HCT116 (cell line): ENCODE data around the gene ASF1A. TPM values are rescaled to one million over a fixed set of nuclear protein-coding genes. Genes with fewer than 3 reads are reported as not detected.

Experiments used
- ATAC-seq: fragments of 200-7000 bp; cut with Tn5 transposase; 2 replicates; pipeline ENCODE4 v1.9.1; 2020; ENCODE audit warnings: mild to moderate bottlenecking, moderate library complexity
- BruUV-seq: library from RNA; stranded (reverse); fragments of 400-500 nt; replicated peaks from 2 replicates; lab custom pipeline; 2021; lab: Mats Ljungman, UMichigan
- CTCF ChIA-PET: fragments of 300-600 bp; sonication (Branson Sonifier 250); formaldehyde crosslinking; loops from one replicate; lab custom pipeline; 2021; ENCODE audit warnings: antibody characterized with exemption; lab: Charles Lee
- POLR2A ChIA-PET: fragments of 300-600, 350-600 bp; sonication (Branson Sonifier 250); formaldehyde crosslinking; loops from one replicate; lab custom pipeline; 2021; ENCODE audit warnings: antibody characterized with exemption; lab: Charles Lee
- RAD21 ChIA-PET, 2 experiments: fragments of 300-600 bp; sonication (Branson Sonifier 250); formaldehyde crosslinking; loops; one replicate each; lab custom pipeline; 2023; ENCODE audit warnings: low total read pairs in 2 of 2; ENCODE audit not compliant: uncharacterized antibody in 2 of 2, unreplicated experiment in 2 of 2, low non-redundant PET in 1 of 2; lab: Charles Lee
- DNase-seq: peaks from one replicate; pipeline ENCODE4 v3.0.0-alpha.2; 2010; ENCODE audit warnings: low read depth, low spot score
- H2AFZ ChIP-seq: fragments of 200-600 bp; shearing (Covaris generic), sonication (generic); 2 replicates; pipeline ENCODE4 v1.6.1; 2017; ENCODE audit warnings: low read depth, mixed run types, mixed read lengths, antibody characterized with exemption, low read length; ENCODE audit not compliant: poor library complexity, severe bottlenecking
- H3K27ac ChIP-seq: 2 replicates; pipeline ENCODE4 v1.5.1; 2012; ENCODE audit warnings: low read depth, low read length
- H3K27me3 ChIP-seq: fragments of 200-600 bp; sonication (generic); 2 replicates; pipeline ENCODE4 v1.6.1; 2016; ENCODE audit warnings: mixed run types, low read length, mixed read lengths; ENCODE audit not compliant: insufficient read depth
- H3K36me3 ChIP-seq, 2 experiments: fragments of 200-500 bp in 1 of 2; fragments of 200-600 bp in 1 of 2; sonication (Bioruptor generic) in 1 of 2; sonication (generic) in 1 of 2; 2 replicates each; pipeline versions ENCODE4 v1.5.1 to v1.6.1; 2014 to 2016; ENCODE audit warnings: low read length in 2 of 2, inconsistent platforms in 1 of 2, mixed read lengths in 1 of 2, mixed run types in 1 of 2; ENCODE audit not compliant: insufficient read depth in 2 of 2, control insufficient read depth in 1 of 2
- H3K4me1 ChIP-seq, 2 experiments: fragments of 200-600 bp in 1 of 2; sonication (generic) in 1 of 2; 2 replicates each; pipeline versions ENCODE4 v1.5.1 to v1.6.1; 2012 to 2017; ENCODE audit warnings: low read length in 2 of 2, inconsistent platforms in 1 of 2, mild to moderate bottlenecking in 1 of 2, mixed read lengths in 1 of 2, mixed run types in 1 of 2, moderate library complexity in 1 of 2; ENCODE audit not compliant: insufficient read depth in 2 of 2, control insufficient read depth in 1 of 2
- H3K4me2 ChIP-seq: fragments of 200-600 bp; sonication (generic); 2 replicates; pipeline ENCODE4 v1.6.1; 2017; ENCODE audit warnings: mixed run types, low read length, mixed read lengths
- H3K4me3 ChIP-seq, 2 experiments: fragments of 200-600 bp in 1 of 2; sonication (generic) in 1 of 2; replicated peaks in 1 of 2; 2 replicates each; pipeline ENCODE4 v1.5.1; 2011 to 2016; ENCODE audit warnings: low read length in 2 of 2, control low read depth in 1 of 2, low read depth in 1 of 2, mild to moderate bottlenecking in 1 of 2, mixed read lengths in 1 of 2, mixed run types in 1 of 2
- H3K79me2 ChIP-seq: fragments of 200-600 bp; sonication (generic); 2 replicates; pipeline ENCODE4 v1.6.1; 2017; ENCODE audit warnings: mild to moderate bottlenecking, mixed run types, low read length, moderate library complexity, mixed read lengths; ENCODE audit not compliant: insufficient read depth
- H3K9ac ChIP-seq: fragments of 200-600 bp; sonication (generic); 2 replicates; pipeline ENCODE4 v1.6.1; 2016; ENCODE audit warnings: low read length, mixed read lengths
- H3K9me2 ChIP-seq: fragments of 200-600 bp; sonication (generic), shearing (Covaris generic); 2 replicates; pipeline ENCODE4 v1.6.1; 2017; ENCODE audit warnings: mixed run types, mild to moderate bottlenecking, moderate library complexity; ENCODE audit not compliant: insufficient read depth
- H3K9me3 ChIP-seq, 2 experiments: fragments of 200-500 bp in 1 of 2; fragments of 200-600 bp in 1 of 2; sonication (Bioruptor generic) in 1 of 2; sonication (generic) in 1 of 2; 2 replicates each; pipeline ENCODE4 v1.6.1; 2014 to 2017; ENCODE audit warnings: low read length in 2 of 2, mixed read lengths in 2 of 2, inconsistent platforms in 1 of 2, low read depth in 1 of 2, mild to moderate bottlenecking in 1 of 2, mixed run types in 1 of 2, moderate library complexity in 1 of 2; ENCODE audit not compliant: control insufficient read depth in 1 of 2, insufficient read depth in 1 of 2
- H4K20me1 ChIP-seq: fragments of 200-600 bp; sonication (generic), shearing (Covaris generic); 2 replicates; pipeline ENCODE4 v1.6.1; 2017; ENCODE audit warnings: mixed run types, mild to moderate bottlenecking, moderate library complexity; ENCODE audit not compliant: insufficient read depth
- ATF3 ChIP-seq: IDR thresholded peaks from 2 replicates; pipeline ENCODE4 v1.6.1; 2012
- CTCF ChIP-seq, 3 experiments: fragments of 200-600 bp in 1 of 3; sonication (generic) in 1 of 3; IDR thresholded peaks in 2 of 3; conservative IDR thresholded peaks in 1 of 3; 2 replicates each; pipeline ENCODE4 v1.5.1; 2012 to 2017; ENCODE audit warnings: low read depth in 2 of 3, low read length in 2 of 3, antibody characterized with exemption in 1 of 3, borderline replicate concordance in 1 of 3, control low read depth in 1 of 3, mild to moderate bottlenecking in 1 of 3, mixed read lengths in 1 of 3, mixed run types in 1 of 3, moderate library complexity in 1 of 3; ENCODE audit not compliant: insufficient read depth in 1 of 3
- MAX ChIP-seq: IDR thresholded peaks from 2 replicates; pipeline ENCODE4 v1.6.1; 2012
- RAD21 ChIP-seq: IDR thresholded peaks from 2 replicates; pipeline ENCODE4 v1.6.1; 2012; ENCODE audit warnings: low read depth, mild to moderate bottlenecking
- SIN3A ChIP-seq: IDR thresholded peaks from 2 replicates; pipeline ENCODE4 v1.6.1; 2012; ENCODE audit warnings: low read depth
- ZFX ChIP-seq: fragments of 450-650 bp; IDR thresholded peaks from 2 replicates; pipeline ENCODE4 v1.6.1; 2017
- intact Hi-C: fragments of 100-400 bp; cut with micrococcal nuclease; formaldehyde crosslinking; loops from 2 replicates; pipeline ENCODE4 v1.10.0; 2022
- total RNA-seq: library from RNA; stranded (reverse); gene quantifications from one replicate; pipeline ENCODE4 v1.2.1, GENCODE V29; 2021; ENCODE audit not compliant: unreplicated experiment

ASF1A gene
- total RNA-seq, 1 experiment from 2014 or later, result 23.3 TPM

- Histone ChIP-seq H3K9ac (no peak overlapping the region), H2AFZ (no peak overlapping the region), H3K27ac (no peak overlapping the region), H4K20me1 (no peaks in the 10 kb centered on the region), H3K4me2 (no peak overlapping the region), H3K36me3 (no peaks in the 10 kb centered on the region), H3K4me1 (no peaks in the 10 kb centered on the region), H3K79me2 (peaks cover 9% of the 10 kb centered on the region; the same call in 1 of the 2 replicates), H3K4me3 (no peak overlapping the region), H3K27me3 (no peaks in the 10 kb centered on the region), H3K9me2 (no peaks in the 10 kb centered on the region), H3K9me3 (no peaks in the 10 kb centered on the region)
- ChIA-PET RAD21 (no interaction called here), POLR2A (no interaction called here), CTCF (no interaction called here)
- intact Hi-C loops, result no loop called here
- no TSS peak for BruUV-seq
- DNase-seq, result no peak
- TF ChIP-seq RAD21 (no peak), CTCF (IDR thresholded peaks at IDR 0.05 in 2 of 3, conservative IDR thresholded peaks at IDR 0.05 in 1 of 3; ENCODE audit: borderline replicate concordance in 1 of 3, insufficient read depth in 1 of 3, low read depth in 2 of 3, low read length in 2 of 3) (no peak), SIN3A (no peak), ATF3 (no peak)
- no peak for ATAC-seq
These were observed 31.5 kb upstream of the ASF1A start for GRCh38 chr6:118862443-118862842.

- Histone ChIP-seq H3K27me3 (no peaks in the 10 kb centered on the region), H3K36me3 (no peaks in the 10 kb centered on the region), H3K9me2 (no peaks in the 10 kb centered on the region), H3K4me3 (no peak overlapping the region), H4K20me1 (no peaks in the 10 kb centered on the region), H3K79me2 (peaks cover 10% of the 10 kb centered on the region; the same call in 1 of the 2 replicates), H3K9me3 (no peaks in the 10 kb centered on the region), H3K27ac (no peak overlapping the region), H3K4me1 (peaks cover under 1 to 3% of the 10 kb centered on the region in 2 experiments; a peak in 2 of 4 replicates), H3K9ac (no peak overlapping the region), H3K4me2 (no peak overlapping the region), H2AFZ (no peak overlapping the region)
- POLR2A ChIA-PET, result no interaction called here
- ATAC-seq (no peak), DNase-seq (no peak)
- CTCF ChIA-PET, result no interaction called here
- TF ChIP-seq CTCF (IDR thresholded peaks at IDR 0.05 in 2 of 3, conservative IDR thresholded peaks at IDR 0.05 in 1 of 3; ENCODE audit: borderline replicate concordance in 1 of 3, insufficient read depth in 1 of 3, low read depth in 2 of 3, low read length in 2 of 3) (no peak), MAX (no peak), ZFX (no peak)
- intact Hi-C loops, result no loop called here
- RAD21 ChIA-PET, result no interaction called here
- no TSS peak for BruUV-seq
These were observed 29.4 kb upstream of the ASF1A start for GRCh38 chr6:118864341-118865099.
